ENCODE measurements around the gene PDE4D. TPM values are rescaled to one million over a fixed set of nuclear protein-coding genes. Genes with fewer than 3 reads are reported as not detected.
A peak's percentile ranks its signal among the peaks of the same experiment; 100 is the strongest.

Gene PDE4D
- total RNA-seq, 4 donors from 2014 or later: 15.9 to 66.3 (median 48.7) TPM

GRCh38 chr5:59768152-59769040 is 125.1 kb downstream of the PDE4D start:
- Histone ChIP-seq H3K36me3 (no peaks in the 10 kb centered on the region), H3K4me3 (peak overlapping the region; percentile 37 to 63 (median 54)), H3K27me3 (no peaks in the 10 kb centered on the region), H3K9me3 (no peaks in the 10 kb centered on the region), H3K4me1 (peaks cover 0 to 14% (median 0%) of the 10 kb centered on the region in 4 donors), H3K27ac (peak overlapping the region; percentile 2 to 78 (median 32))
- peak in 1 of 2 donors; percentile 33 for TF ChIP-seq POLR2A (IDR thresholded peaks at IDR 0.05)
- TF ChIP-seq EP300 (IDR thresholded peaks at IDR 0.05): peak in 1 of 2 donors; percentile 68
- no peak for TF ChIP-seq CTCF (IDR thresholded peaks at IDR 0.05)
- 3 to 4% methylated on average over 40 of the region's 40 CpGs for WGBS, 2 donors
- peak; percentile 20 to 37 for DNase-seq (ENCODE audit: low spot score in 2 of 2)

- TF ChIP-seq POLR2A (IDR thresholded peaks at IDR 0.05) (no peak), CTCF (IDR thresholded peaks at IDR 0.05) (no peak), EP300 (IDR thresholded peaks at IDR 0.05) (no peak)
- H3K27me3 ChIP-seq: no peaks in the 10 kb centered on the region
- peak overlapping the region; percentile 37 to 63 (median 54) for H3K4me3 ChIP-seq
- 12 to 16% methylated on average over 4 of the region's 4 CpGs for WGBS, 2 donors
- no peaks in the 10 kb centered on the region for H3K9me3 ChIP-seq
- no peak for DNase-seq (ENCODE audit: low spot score in 2 of 2)
- peaks cover 0 to 14% (median 0%) of the 10 kb centered on the region in 4 donors for H3K4me1 ChIP-seq
- no peaks in the 10 kb centered on the region for H3K36me3 ChIP-seq
- peak overlapping the region in 3 of 4 donors; percentile 26 to 78 (median 37) for H3K27ac ChIP-seq
These were observed 125.8 kb downstream of the PDE4D start for GRCh38 chr5:59767681-59768151.

DNA sequence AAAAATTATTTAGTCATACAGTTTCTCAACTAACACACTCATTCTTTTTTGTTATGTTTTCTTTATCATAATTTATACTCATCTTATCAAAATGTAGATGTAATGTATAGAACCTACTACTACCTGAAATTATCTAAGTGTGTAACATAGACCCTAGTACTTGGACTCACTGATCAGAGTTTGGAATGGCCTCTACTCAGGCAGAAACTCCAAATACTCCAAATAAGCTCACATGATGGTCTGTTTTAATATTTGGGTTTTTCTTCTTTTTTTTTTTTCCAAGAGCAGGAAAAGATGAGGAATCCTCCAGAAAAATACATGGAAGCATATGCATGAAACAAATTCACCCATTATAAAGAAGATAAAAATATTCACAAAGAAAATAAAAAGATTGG is 126.3 kb downstream of the PDE4D start:
- no peak for DNase-seq (ENCODE audit: low spot score in 2 of 2)
- Histone ChIP-seq H3K27me3 (no peaks in the 10 kb centered on the region), H3K4me1 (peaks cover 0 to 14% (median 0%) of the 10 kb centered on the region in 4 donors), H3K4me3 (peak overlapping the region in 2 of 4 donors; percentile 37 to 63), H3K27ac (peak overlapping the region in 1 of 4 donors; percentile 78), H3K9me3 (no peaks in the 10 kb centered on the region), H3K36me3 (no peaks in the 10 kb centered on the region)
- TF ChIP-seq CTCF (IDR thresholded peaks at IDR 0.05) (no peak), POLR2A (IDR thresholded peaks at IDR 0.05) (no peak), EP300 (IDR thresholded peaks at IDR 0.05) (no peak)

- Histone ChIP-seq H3K36me3 (no peaks in the 10 kb centered on the region), H3K4me3 (peak overlapping the region in 1 of 4 donors; percentile 63), H3K9me3 (no peaks in the 10 kb centered on the region), H3K27ac (peak overlapping the region in 1 of 4 donors; percentile 78), H3K27me3 (no peaks in the 10 kb centered on the region), H3K4me1 (peaks cover 0 to 14% (median 0%) of the 10 kb centered on the region in 4 donors)
- DNase-seq (ENCODE audit: low spot score in 2 of 2): no peak
- WGBS, 2 donors: 27 to 37% methylated on average over 7 of the region's 7 CpGs
- peak in 1 of 2 donors; percentile 15 for TF ChIP-seq EP300 (IDR thresholded peaks at IDR 0.05)
- TF ChIP-seq POLR2A (IDR thresholded peaks at IDR 0.05): no peak
These were observed 126.9 kb downstream of the PDE4D start for GRCh38 chr5:59766427-59767210.

- DNase-seq (ENCODE audit: low spot score in 2 of 2): no peak
- no peaks in the 10 kb centered on the region for H3K9me3 ChIP-seq
- H3K36me3 ChIP-seq: no peaks in the 10 kb centered on the region
- H3K27ac ChIP-seq: no peak overlapping the region
- peaks cover 0 to 14% (median 0%) of the 10 kb centered on the region in 4 donors for H3K4me1 ChIP-seq
- H3K27me3 ChIP-seq: no peaks in the 10 kb centered on the region
- no peak for TF ChIP-seq CTCF (IDR thresholded peaks at IDR 0.05)
- no peak for TF ChIP-seq EP300 (IDR thresholded peaks at IDR 0.05)
- no peak for TF ChIP-seq POLR2A (IDR thresholded peaks at IDR 0.05)
- no peak overlapping the region for H3K4me3 ChIP-seq
- WGBS, 2 donors: 57 to 74% methylated on average over 2 of the region's 2 CpGs
These were observed 128.1 kb downstream of the PDE4D start for GRCh38 chr5:59765446-59765845.

Measured in tibial nerve (tissue), 4 donors.